ENCODE results near the gene NPPB. TPM values are rescaled to one million over a fixed set of nuclear protein-coding genes. Genes with fewer than 3 reads are reported as not detected.

Gene NPPB
- polyA plus RNA-seq, 1 donor from 2014 or later: not detected

DNA sequence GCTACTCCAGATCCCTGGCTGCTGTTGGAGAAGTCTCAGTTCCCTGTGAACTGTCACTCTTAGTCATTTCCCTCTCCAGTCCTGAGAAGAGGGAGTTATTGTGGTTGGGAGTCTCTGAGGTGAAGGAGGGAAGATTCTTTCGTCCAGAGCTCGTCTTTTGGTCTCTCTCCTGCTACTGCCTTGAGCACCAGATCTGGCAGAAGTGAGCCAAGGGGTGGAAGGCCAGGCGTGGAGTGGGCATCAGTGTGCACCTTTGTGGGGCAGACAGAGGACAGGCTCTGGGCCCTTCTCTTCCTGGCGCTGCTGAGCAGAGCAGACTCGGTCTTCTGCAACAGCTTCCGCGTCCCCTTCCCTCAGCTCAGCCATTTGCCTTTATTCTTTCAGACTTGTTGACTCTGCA is 33.6 kb downstream of the NPPB start:
- no peaks in the 10 kb centered on the region for H3K27me3 ChIP-seq (ENCODE audit: insufficient read depth, low read depth, low read length)
- H3K79me2 ChIP-seq (replicated peaks; ENCODE audit: insufficient read depth, low read length): no peaks in the 10 kb centered on the region
- no peak overlapping the region for H3K27ac ChIP-seq (ENCODE audit: low read length)
- no peak overlapping the region for H3K4me3 ChIP-seq (ENCODE audit: low read length)
- no peaks in the 10 kb centered on the region for H3K36me3 ChIP-seq (ENCODE audit: insufficient read depth, low read length)
- H3K9me2 ChIP-seq (ENCODE audit: insufficient read depth, low read length): no peaks in the 10 kb centered on the region
- H4K20me1 ChIP-seq (ENCODE audit: insufficient read depth): no peaks in the 10 kb centered on the region
- TF ChIP-seq, protein P1, sequence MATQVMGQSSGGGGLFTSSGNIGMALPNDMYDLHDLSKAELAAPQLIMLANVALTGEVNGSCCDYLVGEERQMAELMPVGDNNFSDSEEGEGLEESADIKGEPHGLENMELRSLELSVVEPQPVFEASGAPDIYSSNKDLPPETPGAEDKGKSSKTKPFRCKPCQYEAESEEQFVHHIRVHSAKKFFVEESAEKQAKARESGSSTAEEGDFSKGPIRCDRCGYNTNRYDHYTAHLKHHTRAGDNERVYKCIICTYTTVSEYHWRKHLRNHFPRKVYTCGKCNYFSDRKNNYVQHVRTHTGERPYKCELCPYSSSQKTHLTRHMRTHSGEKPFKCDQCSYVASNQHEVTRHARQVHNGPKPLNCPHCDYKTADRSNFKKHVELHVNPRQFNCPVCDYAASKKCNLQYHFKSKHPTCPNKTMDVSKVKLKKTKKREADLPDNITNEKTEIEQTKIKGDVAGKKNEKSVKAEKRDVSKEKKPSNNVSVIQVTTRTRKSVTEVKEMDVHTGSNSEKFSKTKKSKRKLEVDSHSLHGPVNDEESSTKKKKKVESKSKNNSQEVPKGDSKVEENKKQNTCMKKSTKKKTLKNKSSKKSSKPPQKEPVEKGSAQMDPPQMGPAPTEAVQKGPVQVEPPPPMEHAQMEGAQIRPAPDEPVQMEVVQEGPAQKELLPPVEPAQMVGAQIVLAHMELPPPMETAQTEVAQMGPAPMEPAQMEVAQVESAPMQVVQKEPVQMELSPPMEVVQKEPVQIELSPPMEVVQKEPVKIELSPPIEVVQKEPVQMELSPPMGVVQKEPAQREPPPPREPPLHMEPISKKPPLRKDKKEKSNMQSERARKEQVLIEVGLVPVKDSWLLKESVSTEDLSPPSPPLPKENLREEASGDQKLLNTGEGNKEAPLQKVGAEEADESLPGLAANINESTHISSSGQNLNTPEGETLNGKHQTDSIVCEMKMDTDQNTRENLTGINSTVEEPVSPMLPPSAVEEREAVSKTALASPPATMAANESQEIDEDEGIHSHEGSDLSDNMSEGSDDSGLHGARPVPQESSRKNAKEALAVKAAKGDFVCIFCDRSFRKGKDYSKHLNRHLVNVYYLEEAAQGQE (IDR thresholded peaks at IDR 0.05; ENCODE audit: borderline replicate concordance): no peak
- TF ChIP-seq SMC3 (conservative IDR thresholded peaks at IDR 0.05; ENCODE audit: poor library complexity): no peak
- no peak for TF ChIP-seq MXI1 (conservative IDR thresholded peaks at IDR 0.05; ENCODE audit: poor library complexity, severe bottlenecking)
- no peak for TF ChIP-seq POLR2AphosphoS5 (IDR thresholded peaks at IDR 0.05)
- no peak for TF ChIP-seq EP300 (conservative IDR thresholded peaks at IDR 0.05; ENCODE audit: poor library complexity, severe bottlenecking)
- TF ChIP-seq EZH2 (IDR thresholded peaks at IDR 0.05; ENCODE audit: borderline replicate concordance, insufficient read depth, low read length, poor library complexity, severe bottlenecking): no peak
- H2AFZ ChIP-seq (ENCODE audit: low read depth, low read length): no peak overlapping the region
- H3F3A ChIP-seq (ENCODE audit: insufficient read depth, low read length, poor library complexity, severe bottlenecking): no peaks in the 10 kb centered on the region
- H3K9ac ChIP-seq (ENCODE audit: low read length): no peak overlapping the region
- H3K4me2 ChIP-seq (ENCODE audit: low read length): no peak overlapping the region
- no peaks in the 10 kb centered on the region for H3K9me3 ChIP-seq (ENCODE audit: low read length)

DNA sequence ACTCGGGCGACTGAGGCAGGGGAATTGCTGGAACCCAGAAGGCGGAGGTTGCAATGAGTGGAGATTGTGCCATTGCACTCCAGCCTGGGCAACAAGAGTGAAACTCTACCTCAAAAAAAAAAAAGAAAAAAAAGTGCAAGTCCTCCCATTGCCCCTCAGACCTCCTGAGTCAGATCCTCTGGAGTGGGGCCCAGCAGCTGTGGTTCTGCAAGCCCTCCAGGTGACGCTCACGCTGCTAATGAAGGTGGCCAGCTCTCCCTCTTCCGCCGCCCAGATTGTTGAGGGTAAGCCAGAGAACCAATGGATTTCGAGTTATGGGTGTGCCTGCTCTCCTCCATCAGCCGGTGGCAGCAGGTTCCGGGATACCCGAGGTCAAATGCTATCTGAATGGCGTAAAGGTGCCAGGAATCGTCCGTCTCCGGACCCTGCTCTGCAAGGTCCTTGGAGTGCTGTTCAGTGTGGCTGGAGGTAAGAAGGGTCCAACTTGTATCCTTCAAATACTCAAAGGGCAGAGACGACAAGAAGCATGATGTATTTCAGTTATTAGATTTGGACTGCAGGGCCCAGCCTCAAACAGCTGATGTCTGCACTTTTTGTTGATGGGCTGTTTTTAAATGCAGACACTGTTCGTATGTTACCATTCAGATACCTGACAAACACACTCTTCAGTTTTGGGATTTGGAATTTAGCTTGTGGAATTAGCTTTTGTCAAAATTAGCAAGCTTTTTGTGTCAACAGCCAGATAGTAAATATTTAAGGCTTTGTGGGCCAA is 35.2 kb downstream of the NPPB start:
- H3F3A ChIP-seq (ENCODE audit: insufficient read depth, low read length, poor library complexity, severe bottlenecking): no peaks in the 10 kb centered on the region
- no peaks in the 10 kb centered on the region for H3K9me3 ChIP-seq (ENCODE audit: low read length)
- H3K4me3 ChIP-seq (ENCODE audit: low read length): no peak overlapping the region
- no peak overlapping the region for H3K4me2 ChIP-seq (ENCODE audit: low read length)
- no peak overlapping the region for H3K27ac ChIP-seq (ENCODE audit: low read length)
- no peak overlapping the region for H2AFZ ChIP-seq (ENCODE audit: low read depth, low read length)
- H3K36me3 ChIP-seq (ENCODE audit: insufficient read depth, low read length): peaks cover 5% of the 10 kb centered on the region
- H4K20me1 ChIP-seq (ENCODE audit: insufficient read depth): no peaks in the 10 kb centered on the region
- H3K9me2 ChIP-seq (ENCODE audit: insufficient read depth, low read length): no peaks in the 10 kb centered on the region
- H3K79me2 ChIP-seq (replicated peaks; ENCODE audit: insufficient read depth, low read length): no peaks in the 10 kb centered on the region
- TF ChIP-seq EP300 (conservative IDR thresholded peaks at IDR 0.05; ENCODE audit: poor library complexity, severe bottlenecking) (no peak), POLR2AphosphoS5 (IDR thresholded peaks at IDR 0.05) (no peak), RAD21 (conservative IDR thresholded peaks at IDR 0.05) (no peak), MXI1 (conservative IDR thresholded peaks at IDR 0.05; ENCODE audit: poor library complexity, severe bottlenecking) (no peak), SMC3 (conservative IDR thresholded peaks at IDR 0.05; ENCODE audit: poor library complexity) (no peak), TAF1 (IDR thresholded peaks at IDR 0.05; ENCODE audit: low read depth) (no peak), EZH2 (IDR thresholded peaks at IDR 0.05; ENCODE audit: borderline replicate concordance, insufficient read depth, low read length, poor library complexity, severe bottlenecking) (no peak)
- TF ChIP-seq, protein P1 (IDR thresholded peaks at IDR 0.05; ENCODE audit: borderline replicate concordance): no peak
- TF ChIP-seq, protein P2, sequence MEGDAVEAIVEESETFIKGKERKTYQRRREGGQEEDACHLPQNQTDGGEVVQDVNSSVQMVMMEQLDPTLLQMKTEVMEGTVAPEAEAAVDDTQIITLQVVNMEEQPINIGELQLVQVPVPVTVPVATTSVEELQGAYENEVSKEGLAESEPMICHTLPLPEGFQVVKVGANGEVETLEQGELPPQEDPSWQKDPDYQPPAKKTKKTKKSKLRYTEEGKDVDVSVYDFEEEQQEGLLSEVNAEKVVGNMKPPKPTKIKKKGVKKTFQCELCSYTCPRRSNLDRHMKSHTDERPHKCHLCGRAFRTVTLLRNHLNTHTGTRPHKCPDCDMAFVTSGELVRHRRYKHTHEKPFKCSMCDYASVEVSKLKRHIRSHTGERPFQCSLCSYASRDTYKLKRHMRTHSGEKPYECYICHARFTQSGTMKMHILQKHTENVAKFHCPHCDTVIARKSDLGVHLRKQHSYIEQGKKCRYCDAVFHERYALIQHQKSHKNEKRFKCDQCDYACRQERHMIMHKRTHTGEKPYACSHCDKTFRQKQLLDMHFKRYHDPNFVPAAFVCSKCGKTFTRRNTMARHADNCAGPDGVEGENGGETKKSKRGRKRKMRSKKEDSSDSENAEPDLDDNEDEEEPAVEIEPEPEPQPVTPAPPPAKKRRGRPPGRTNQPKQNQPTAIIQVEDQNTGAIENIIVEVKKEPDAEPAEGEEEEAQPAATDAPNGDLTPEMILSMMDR (IDR thresholded peaks at IDR 0.05; ENCODE audit: poor library complexity, severe bottlenecking): no peak
- no peaks in the 10 kb centered on the region for H3K27me3 ChIP-seq (ENCODE audit: insufficient read depth, low read depth, low read length)
- H3K9ac ChIP-seq (ENCODE audit: low read length): no peak overlapping the region

Data from neural cell (in vitro differentiated cells).